Stimulated activated CD4-positive, alpha-beta T cell treated with anti-CD3 and anti-CD28 coated beads, Interleukin-12 subunit alpha, Interleukin-12 subunit beta, amount 100 ng/mL, for 48 hours (primary cell): ENCODE data around the gene KCNIP2.

Experiments
- DNase-seq, 3 donors: peaks; one replicate each; pipeline ENCODE4 v3.0.0-alpha.2; 2020; ENCODE audit warnings: low read depth in 2 of 3, low spot score in 1 of 3

The KCNIP2 gene

DNA sequence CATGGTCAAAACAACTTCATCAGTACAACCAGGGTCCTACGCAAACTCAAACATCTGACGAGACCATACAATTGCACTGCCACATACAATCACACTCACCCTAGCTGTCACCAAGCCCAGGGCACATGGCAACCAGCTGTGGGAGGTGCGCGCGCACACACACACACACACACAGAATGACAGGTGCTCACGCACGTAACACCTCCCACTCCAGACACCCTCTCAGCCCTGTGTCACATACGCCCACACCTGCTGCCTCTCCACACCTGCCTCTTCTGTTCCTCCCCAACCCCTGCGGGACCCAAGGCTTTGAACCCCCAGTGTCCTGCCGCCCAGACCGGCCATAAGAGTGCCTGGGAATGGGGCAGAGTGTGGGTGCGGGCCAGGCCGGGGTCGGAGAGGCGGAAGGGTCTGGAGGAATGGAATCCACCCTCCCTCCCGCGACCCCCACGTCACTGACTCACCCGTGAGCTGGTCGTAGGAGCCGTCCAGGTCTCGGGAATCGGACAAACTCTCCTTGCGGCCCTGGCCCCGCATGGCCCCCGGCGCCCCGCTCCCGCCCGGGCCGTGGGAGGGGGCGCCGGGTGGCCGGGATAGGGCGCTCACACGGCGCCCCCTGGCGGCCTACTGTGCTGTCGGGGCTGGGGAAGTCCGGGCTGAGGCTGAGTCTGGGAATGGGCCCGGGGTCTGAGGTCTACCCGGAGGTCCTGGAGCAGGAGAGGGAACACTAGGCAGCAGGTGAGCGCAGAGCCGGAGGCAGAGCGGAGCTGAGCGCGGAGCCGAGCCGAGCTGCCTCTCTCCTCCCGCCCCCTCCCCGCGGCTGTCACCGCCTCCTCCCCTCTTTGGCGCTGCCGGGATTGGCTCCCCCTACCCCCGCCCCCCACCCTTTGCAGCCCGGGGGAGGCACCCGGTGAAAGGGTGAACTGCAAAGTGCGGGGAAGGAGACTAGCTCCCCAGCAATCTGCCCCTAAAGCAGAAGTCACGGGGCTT lies at the start of gene KCNIP2:
Gene KCNIP2, minus strand, starts transcription at position 769 of the 990 bp plus-strand sequence. Its CDS starts 232 bp downstream, at position 537.
- DNase-seq = peak in 1 of 3 donors; percentile 38

DNA sequence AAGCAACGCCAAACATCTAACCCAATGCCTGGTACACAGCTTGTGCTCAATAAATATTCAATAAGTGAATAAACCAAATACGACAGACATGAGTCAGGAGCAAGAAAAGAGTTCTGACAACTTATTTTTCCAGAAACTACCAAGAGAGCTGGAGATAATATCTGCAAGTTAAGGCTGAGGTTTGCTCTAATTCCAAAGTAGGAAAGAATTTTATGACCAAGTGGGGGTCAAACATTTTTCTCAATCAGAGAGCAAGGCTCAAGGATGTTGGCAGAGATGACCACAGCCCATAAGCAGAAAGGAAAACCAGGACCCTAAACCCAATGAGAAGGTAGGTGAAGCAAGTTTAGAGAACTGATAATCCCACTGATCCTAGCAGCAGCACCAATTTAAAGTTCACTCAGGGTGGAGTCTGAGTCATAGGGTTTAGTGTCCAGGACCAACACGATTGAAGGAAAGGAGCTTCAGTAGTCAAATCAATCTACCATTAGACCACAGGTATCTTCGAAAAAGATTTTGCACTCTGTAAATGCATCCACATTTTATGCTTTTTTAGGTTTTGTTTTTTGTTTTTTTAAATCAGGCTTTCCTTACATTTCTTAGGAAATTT lies 49.3 kb upstream of the KCNIP2 start:
- DNase-seq = no peak

DNA sequence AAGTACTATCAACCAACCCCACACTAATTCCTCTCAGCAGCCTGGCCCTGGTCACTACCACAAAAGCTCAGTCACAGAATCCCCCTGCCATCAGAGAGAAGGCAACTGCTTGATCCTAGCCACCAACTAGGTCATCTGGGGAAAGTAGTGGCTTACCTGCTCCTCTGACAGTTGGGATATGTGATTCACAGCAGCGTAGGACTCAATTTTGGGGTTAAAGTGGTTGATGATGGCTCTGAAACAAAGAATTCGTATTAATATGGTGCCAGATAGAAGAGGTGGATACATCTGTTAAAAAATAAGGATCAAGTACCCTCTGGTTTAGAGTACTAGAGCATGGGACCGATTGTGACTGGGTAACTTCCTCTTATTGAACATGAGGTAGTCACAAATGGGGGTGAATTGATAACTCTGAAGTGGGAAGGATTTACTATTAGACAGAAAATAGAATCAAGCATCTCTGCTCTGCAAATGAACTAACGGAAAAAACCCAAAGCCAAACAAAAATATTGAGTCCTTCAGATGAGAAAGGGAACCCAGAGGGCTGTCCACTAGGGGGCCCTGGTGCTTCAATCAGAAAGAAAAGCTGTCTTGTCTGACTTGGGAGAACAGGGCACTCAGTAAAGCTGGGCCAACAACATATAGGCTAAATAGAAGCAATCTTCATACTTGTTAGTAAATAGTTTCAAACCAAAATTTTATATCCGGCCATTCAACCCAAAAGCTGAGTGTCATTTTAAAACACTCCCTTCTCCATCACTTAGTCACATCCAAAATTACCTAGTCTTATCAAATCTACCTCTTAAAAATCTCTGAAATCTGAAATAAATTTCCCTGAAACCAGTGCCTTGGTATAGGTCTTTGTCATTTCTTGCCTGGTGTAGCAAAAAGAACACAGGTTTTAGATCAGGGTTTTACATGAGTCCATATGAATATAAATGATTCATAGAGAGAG lies 45.9 kb upstream of the KCNIP2 start:
- peak; percentile 48 to 81 (median 63) for DNase-seq

DNA sequence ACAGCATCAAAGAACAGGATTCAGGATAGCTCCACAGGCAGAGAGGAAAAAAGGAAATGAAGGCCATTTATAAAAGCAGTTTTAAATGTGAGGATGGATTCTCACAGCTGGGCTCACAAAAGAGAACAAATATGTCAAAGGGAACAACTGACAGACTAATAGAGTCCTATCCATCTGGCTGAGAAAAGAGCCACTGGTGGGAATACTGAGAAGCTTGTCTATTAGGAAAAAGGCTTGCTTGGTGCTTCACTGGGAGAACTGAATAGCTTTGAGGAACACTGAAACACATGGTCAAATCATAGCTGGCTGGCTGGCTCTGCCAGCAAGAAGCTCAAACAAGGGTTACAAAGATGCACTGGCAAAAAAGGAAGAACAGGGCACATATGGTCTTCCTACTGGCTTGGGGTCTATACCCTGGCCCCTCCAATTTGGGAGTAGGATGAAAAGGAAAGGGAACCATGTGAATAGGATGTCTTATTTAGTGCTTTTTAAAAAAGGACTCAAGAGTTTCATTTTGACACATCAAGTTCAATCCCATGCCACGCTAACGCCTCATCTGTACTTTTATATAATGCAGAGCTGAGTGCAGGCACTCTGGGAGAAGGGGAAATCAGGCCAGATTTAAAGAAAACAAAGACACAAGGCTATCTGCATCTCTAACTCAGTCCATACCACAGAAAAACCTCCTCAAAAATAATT lies 44.8 kb upstream of the KCNIP2 start:
- DNase-seq = no peak

DNA sequence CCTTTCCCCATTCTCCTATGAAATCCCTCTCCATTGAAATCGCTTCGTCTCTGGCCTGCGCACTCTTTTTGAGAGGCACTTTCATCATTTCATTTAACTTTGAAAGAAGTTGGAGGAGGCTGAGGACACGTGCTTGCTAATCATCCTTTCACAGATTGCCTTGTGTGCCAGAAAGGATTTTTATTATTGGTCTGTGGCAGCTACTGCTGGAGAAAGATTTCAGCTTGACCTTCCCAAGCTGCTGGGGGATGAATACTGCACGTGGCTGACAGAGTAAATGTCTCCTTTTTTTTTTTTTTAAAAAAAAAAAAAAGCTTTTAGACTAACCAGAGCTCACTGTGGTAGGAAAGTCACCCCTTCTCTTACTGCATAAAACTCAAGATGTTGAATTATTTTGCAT lies 44.2 kb upstream of the KCNIP2 start:
- no peak for DNase-seq

DNA sequence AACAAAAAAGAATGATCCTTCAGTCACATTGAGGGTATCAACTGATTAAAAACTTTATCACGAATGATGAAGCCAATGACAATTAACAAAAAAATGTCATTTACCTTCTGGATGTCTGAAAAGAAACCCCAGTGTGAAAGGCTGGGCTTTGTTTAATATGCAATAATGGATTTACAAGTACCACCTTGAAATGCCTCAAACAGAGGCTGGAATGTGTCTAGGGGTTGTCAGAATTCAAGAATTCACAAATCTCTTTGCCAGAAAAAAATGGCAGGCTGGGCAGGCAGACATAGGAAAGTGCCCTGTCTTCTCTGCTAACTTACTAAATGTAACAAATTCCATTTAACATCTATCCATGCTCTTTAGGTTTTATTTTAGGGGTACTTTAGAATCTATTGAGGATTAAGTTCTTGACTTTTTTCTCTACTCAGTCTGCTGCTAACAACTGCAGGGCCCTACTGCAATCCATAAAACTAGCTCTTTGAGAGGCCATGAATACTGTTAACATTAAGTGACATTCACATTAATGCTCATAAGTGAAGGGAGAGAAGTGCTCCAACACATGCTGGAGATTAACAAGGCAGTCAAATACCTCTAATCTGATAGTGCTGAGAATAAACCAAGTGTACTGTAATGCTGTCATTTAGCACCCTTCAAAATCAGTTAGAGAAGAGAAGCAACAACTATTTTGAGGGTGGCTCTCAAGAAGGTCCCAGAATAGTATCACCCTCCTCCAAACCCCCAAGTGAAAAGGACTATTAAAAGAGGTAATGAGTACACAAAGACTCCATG lies 43.1 kb upstream of the KCNIP2 start:
- DNase-seq = no peak

DNA sequence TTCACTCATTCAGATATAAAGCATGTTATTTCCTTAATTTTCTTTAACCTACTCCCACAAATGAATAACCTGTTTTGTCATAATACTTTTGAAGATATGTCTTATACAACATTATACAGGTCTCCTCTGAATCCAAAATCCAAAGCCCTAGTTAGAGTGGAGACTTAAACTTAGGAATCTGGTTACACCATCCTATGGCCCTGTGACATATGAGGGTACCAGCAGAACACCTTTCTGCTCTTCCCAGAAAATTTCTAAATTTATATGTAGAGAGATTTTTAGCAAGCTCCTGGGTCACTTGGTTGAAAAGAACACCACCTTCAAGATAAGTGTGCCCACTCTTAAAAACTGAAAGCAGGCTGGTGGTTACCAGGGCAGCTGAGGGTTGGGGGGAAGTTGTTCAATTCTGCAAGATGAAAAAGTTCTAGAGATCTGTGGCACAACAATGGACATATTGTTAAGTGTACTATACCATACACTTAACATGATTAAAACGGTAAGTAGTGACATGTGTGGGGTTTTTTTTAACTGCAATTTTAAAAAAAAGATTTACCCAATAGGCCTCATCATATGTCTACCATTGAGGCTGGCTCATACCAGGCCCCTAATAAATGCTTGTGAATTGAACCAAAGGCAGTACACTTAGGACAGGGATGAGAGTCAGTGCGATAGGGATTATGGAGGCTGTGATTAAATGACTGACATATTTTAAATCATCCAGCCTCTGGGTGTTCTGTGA lies 37.6 kb upstream of the KCNIP2 start:
- no peak for DNase-seq

DNA sequence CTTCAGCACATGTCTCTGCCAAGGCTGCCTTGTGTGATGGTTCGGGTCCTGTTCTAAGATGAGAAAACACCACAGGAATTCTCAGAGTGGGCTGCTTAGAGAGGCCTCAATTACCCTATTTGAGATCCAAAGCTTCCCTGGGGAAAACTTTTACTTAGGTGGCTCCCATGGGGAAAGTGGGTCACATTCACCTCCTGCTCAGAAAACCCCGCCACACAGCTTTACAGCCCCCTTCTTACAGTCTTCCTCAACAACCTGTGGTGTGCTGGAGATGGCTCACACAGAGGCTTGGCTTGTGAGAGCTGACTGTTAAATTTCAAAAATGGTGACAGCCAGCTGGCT lies 36.6 kb upstream of the KCNIP2 start:
- DNase-seq = no peak

DNA sequence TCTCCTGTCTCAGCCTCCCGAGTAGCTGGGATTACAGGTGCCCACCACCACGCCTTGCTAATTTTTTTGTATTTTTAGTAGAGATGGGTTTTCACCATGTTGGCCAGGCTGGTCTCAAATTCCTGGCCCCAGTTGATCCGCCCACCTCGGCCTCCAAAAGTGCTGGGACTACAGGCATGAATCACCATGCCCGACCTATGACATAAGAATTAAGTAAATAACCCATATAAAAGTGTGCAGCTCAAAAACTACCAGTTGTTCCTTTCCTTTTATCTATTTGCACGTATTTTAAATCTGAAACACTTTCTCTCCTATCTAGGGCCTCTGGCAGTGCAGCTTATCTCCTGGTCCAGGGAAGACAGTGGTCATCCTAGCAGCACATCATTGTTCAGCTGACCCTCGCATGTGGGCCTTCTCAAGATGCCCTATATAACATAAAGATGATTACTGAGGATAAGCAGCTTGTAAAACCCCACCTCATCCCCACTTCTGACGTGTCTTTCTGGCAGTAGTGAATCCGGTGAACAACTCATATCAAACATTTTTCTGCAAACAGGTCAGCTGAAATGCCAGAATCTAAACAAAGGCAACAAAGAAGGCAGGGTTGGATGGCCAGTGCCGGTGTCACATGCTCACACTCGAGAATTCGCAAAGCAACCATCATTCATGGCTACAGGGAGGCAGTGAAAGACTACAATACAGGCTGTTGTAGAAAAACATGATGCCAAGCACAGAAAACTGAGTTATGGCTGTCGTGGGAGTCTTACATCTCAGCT lies 36.0 kb upstream of the KCNIP2 start:
- DNase-seq = no peak

DNA sequence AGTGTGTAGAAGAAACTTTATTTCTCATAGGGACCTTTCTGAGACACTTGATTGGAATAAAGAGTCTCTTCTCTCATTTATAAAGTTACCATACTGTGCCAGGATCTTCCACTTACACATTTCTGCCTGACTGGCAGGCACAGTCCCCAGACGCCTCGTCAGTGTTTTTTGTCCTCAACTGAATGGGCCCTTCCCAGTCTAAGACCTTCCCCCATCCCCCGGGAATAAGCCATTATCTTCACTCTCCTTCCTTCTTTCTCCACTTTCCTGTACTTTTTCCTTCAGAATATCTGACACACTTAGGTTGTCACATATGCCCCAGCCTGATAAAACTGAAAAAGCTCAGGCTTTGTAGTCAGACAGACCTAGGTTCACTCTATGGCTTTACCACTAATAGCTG lies 35.3 kb upstream of the KCNIP2 start:
- DNase-seq = no peak

DNA sequence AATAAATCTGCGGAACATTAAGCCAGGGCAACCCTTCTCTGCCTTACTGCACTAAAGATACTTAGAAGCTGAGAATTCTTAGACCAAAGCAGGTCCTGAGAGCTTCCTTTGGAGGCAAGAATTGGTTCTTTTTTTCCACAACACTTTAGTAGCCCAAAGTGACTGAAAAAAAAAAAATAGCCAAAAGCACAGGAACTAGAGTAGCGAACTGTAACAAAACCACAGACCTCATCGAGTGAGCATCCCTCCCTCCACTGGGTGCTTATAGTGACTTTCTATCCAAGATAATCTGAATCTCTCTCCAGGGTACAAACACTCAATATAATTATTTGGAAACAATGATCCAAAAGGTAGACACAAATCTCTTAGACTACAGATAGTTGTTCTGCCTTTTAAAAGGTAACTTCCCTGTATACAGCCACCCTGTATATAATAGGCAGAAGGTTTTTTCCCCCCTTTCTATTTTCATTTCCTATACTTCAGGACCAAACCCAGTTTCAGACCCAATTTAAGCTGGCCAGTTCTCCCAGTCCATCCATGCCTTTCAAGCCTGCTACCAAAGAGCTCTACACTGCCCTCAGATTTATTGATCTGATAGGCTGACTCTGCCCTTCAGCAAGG lies 31.6 kb upstream of the KCNIP2 start:
- no peak for DNase-seq

DNA sequence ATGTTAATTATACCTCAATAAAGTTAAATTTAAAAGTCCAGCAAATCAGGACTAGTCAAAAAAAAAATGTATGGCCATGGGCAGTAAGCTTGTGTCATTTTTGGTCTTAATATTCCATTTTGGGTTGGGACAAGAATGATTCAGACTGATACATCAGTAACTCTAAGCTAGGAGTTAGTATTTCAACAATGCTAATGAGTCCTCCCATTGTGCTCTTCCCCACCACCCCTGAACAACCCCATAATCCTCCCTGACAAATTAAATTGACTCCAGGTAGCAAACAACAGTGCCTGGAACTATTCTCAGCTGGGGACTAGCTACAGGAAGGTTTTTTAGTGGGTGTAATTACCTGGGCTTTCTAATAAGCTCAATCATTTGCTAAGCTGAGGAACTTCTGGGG lies 30.7 kb upstream of the KCNIP2 start:
- DNase-seq = no peak

DNA sequence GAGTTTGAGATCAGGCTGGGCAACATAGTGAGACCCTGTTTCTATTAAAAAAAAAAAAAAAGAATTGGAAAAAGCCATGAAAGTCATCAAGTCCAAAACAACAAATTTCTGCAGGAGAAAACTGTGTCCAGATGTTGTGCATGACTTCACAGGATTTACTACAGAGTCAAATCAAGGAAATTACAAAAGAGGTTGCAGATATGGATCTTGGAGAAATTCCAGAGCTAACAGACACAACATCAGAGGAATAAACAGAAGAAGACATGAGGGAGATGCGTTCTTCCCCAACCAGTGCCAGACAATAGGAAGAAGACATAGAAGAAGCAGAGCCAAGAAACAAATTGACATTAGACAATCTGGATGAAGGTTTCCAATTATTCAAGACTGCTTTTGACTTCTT lies 24.3 kb upstream of the KCNIP2 start:
- DNase-seq = no peak

DNA sequence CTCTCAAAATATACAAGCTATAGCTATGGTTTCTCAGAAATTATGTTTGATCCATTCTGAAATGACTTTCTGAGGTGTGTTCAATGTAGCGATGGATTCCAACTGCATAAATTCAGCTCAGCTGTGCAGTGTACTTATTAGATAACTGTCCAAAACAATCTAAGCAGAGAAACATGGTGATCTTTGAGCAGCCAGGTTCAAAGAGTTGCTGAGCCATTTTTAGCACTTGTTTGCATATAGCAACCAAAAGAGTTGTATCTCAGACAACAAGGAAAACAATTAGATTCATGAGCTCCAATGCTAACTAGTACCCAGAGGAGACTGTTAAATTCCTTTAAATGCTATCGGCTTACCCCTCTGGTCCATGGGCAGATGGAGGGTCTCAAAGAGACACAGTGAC lies 15.9 kb upstream of the KCNIP2 start:
- DNase-seq = no peak

DNA sequence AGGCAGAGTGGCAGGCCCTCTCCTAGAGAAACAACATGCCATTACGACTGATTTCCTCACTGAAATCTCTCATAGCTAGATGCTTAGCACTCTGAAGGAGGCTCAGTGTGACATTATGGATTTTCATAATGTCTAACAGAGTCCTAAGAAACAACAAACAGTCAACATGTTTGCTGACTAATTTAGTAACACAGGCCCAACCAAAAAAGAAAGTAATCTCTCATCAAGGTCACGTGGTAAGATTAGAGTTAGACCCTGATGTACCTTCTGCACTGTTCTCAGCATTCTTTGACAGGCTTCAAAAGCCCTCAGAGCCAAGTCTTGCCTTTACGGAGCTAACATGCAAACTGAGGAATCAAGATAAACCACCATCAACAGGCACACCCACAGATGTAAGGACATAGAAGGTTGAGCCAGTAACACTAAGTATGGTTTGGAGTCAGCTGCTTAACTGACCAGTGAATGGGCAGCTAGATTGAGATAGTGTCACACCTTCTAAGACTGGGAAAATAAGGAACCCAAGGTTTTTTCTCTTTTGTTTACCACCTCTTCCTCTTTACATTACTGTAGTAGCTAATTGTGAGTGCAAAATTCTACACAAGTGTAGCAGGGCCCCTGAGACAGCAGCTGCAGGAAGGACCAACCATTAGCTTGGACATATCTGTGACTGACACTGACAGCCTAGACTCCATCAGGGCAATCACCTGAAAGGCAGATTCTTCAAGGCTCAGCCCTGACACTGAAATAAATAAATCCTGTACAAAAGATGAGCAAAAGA lies 15.3 kb upstream of the KCNIP2 start:
- no peak for DNase-seq

DNA sequence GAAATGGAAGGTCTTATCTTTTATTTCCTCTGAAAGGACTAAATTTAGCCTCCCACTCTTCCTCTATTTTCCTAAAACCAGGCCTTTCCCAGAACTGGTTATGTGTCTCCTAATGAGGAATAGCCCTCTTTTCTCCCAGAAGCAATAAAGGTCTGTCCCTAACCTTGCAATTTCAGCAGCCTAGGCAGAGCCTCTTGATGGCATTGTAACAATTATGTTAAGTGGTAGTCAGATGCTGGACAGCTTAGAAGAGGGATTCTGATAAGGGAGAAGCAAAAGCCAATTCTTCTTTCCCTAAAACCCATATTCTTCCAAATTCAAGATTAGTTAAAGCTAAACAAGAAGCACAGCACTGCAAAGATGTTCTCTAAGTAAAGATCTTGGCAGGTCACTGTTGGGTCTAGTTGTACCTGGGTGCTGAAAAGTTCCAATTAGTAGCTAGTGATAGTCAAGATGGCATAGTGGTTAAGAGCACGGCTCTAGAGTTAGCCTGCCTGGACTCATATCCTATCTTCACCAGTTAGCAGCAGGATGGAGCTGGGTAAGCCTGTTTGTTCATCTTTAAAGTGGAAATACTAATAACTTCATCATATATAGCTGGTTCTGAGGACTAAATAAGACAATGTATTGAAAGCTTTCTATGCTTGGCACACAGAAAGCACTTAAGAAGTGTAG lies 14.3 kb upstream of the KCNIP2 start:
- no peak for DNase-seq

DNA sequence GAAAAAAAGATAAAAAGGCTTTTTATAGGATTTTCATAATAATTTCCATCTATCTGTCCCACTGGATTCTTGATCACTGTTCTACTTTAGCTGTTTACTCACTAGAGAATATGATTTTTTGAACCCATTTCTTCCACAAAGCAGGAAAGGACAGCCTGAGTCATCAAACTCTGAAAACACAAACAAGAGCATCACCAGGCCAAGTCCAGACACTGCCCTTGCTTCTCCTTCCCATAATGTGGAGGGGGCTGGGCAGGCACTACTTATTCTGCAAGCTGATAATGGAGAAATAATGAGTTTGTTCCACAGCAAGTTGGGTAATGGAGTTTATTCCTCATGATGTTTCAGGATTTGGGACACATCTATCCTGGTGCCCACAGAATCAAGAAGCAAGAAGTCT lies 13.0 kb upstream of the KCNIP2 start:
- DNase-seq = no peak
